ENCODE measurements around the gene POLDIP2.

DNA sequence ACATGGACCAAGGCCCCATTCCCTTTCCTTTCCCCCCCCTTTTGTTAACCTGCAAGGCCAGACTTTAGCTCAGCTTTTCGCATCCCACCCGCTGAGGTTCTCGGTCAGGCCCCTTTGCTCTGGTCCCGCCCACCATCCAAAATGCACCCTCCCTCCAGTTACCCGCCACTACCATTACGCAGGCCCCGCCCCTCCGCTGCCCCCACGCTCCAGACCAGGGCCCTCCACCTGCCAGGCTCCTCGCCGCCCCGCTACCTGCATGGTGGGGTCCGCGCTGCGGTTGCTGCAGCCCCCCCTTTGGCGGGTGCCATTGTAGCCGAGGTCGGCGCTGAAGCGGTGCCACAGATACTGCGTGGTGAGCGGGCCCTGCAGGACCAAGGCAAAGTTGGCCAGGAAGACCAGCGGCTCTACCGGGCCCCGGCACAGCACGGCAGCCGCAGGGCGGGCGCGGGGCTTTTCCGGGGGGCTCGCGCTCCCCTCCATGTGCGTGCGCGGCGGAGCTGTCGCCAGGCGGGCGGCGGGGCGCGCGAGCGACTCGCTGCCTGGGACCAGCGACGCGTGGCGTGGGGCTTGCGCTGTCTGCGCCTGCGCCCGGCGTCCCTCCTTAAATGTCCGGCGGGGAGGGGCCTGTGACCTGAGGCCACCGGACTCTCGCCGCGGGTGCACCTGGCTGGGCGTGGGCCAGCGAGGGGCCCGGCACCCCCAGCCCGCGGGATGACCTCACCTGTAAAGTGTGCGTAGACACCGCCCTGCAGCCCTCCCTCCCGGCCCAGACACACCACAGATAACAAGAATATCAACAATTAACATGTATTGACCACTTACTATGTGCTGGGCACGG is 48.5 kb upstream of the POLDIP2 start, which contains the start of gene SLC46A1:
- TF ChIP-seq GATA2 (IDR thresholded peaks at IDR 0.05; ENCODE audit: insufficient read depth, insufficient read length, low read depth, low read length) = no peak
- no peak for TF ChIP-seq MYC (IDR thresholded peaks at IDR 0.05; ENCODE audit: low read depth, low read length)
- no peak for TF ChIP-seq EZH2 (IDR thresholded peaks at IDR 0.05; ENCODE audit: borderline replicate concordance, low read depth, low read length, severe bottlenecking)
- no peak for TF ChIP-seq POLR2AphosphoS5 (IDR thresholded peaks at IDR 0.05; ENCODE audit: insufficient read depth, low read depth, low read length)
- TF ChIP-seq, protein P1, sequence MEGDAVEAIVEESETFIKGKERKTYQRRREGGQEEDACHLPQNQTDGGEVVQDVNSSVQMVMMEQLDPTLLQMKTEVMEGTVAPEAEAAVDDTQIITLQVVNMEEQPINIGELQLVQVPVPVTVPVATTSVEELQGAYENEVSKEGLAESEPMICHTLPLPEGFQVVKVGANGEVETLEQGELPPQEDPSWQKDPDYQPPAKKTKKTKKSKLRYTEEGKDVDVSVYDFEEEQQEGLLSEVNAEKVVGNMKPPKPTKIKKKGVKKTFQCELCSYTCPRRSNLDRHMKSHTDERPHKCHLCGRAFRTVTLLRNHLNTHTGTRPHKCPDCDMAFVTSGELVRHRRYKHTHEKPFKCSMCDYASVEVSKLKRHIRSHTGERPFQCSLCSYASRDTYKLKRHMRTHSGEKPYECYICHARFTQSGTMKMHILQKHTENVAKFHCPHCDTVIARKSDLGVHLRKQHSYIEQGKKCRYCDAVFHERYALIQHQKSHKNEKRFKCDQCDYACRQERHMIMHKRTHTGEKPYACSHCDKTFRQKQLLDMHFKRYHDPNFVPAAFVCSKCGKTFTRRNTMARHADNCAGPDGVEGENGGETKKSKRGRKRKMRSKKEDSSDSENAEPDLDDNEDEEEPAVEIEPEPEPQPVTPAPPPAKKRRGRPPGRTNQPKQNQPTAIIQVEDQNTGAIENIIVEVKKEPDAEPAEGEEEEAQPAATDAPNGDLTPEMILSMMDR (IDR thresholded peaks at IDR 0.05; ENCODE audit: extremely low read depth in 1 of 2, insufficient read depth in 1 of 2, low read depth in 1 of 2, low read length in 2 of 2) = no peak
- TF ChIP-seq POLR2A (IDR thresholded peaks at IDR 0.05; ENCODE audit: low read depth, low read length) = no peak
- TF ChIP-seq JUN (IDR thresholded peaks at IDR 0.05; ENCODE audit: borderline replicate concordance, insufficient read depth, insufficient read length, low read depth) = no peak
- TF ChIP-seq FOS (IDR thresholded peaks at IDR 0.05; ENCODE audit: borderline replicate concordance, insufficient read depth, low read length) = no peak

Data from endothelial cell of umbilical vein (primary cell).